ENCODE measurements around the gene FLT1. TPM values are rescaled to one million over a fixed set of nuclear protein-coding genes. Genes with fewer than 3 reads are reported as not detected.

Gene FLT1
- total RNA-seq, 1 experiment from 2014 or later = not detected

- ChIA-PET POLR2A (ENCODE audit: unreplicated experiment) (no interaction called here), CTCF (no interaction called here)
- Histone ChIP-seq H3K27me3 (ENCODE audit: insufficient read depth, low read depth) (peaks cover 70% of the 10 kb centered on the region), H3K9me2 (ENCODE audit: insufficient read depth) (no peaks in the 10 kb centered on the region), H3K4me3 (no peak overlapping the region), H2AFZ (no peak overlapping the region), H3F3A (ENCODE audit: insufficient read depth, low read depth) (no peaks in the 10 kb centered on the region), H3K79me2 (ENCODE audit: low read depth) (no peaks in the 10 kb centered on the region), H3K27ac (no peak overlapping the region), H4K20me1 (ENCODE audit: insufficient read depth) (no peaks in the 10 kb centered on the region), H3K4me1 (replicated peaks; ENCODE audit: insufficient read depth) (no peaks in the 10 kb centered on the region), H3K4me2 (no peak overlapping the region), H3K36me3 (ENCODE audit: low read depth) (no peaks in the 10 kb centered on the region), H3K9me3 (ENCODE audit: insufficient read depth, low read depth) (no peaks in the 10 kb centered on the region)
- BruUV-seq (replicated peaks) = no TSS peak
- intact Hi-C loops (cut with micrococcal nuclease; ENCODE audit: unreplicated experiment) = no loop called here
- DNase-seq = no peak
- TF ChIP-seq, protein P1, sequence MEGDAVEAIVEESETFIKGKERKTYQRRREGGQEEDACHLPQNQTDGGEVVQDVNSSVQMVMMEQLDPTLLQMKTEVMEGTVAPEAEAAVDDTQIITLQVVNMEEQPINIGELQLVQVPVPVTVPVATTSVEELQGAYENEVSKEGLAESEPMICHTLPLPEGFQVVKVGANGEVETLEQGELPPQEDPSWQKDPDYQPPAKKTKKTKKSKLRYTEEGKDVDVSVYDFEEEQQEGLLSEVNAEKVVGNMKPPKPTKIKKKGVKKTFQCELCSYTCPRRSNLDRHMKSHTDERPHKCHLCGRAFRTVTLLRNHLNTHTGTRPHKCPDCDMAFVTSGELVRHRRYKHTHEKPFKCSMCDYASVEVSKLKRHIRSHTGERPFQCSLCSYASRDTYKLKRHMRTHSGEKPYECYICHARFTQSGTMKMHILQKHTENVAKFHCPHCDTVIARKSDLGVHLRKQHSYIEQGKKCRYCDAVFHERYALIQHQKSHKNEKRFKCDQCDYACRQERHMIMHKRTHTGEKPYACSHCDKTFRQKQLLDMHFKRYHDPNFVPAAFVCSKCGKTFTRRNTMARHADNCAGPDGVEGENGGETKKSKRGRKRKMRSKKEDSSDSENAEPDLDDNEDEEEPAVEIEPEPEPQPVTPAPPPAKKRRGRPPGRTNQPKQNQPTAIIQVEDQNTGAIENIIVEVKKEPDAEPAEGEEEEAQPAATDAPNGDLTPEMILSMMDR (conservative IDR thresholded peaks at IDR 0.05) = no peak
- TF ChIP-seq EZH2 (IDR thresholded peaks at IDR 0.05; ENCODE audit: low read depth) = no peak
Measured at GRCh38 chr13:28415994-28416421, 78.9 kb downstream of the FLT1 start.

GRCh38 chr13:28413999-28414398 lies 80.9 kb downstream of the FLT1 start:
- Histone ChIP-seq H3K4me1 (replicated peaks; ENCODE audit: insufficient read depth) (no peaks in the 10 kb centered on the region), H3K9me2 (ENCODE audit: insufficient read depth) (no peaks in the 10 kb centered on the region), H3K27ac (no peak overlapping the region), H3K4me2 (no peak overlapping the region), H3K79me2 (ENCODE audit: low read depth) (no peaks in the 10 kb centered on the region), H3K4me3 (no peak overlapping the region), H2AFZ (no peak overlapping the region), H3K9me3 (ENCODE audit: insufficient read depth, low read depth) (no peaks in the 10 kb centered on the region), H3K36me3 (ENCODE audit: low read depth) (no peaks in the 10 kb centered on the region), H3K27me3 (ENCODE audit: insufficient read depth, low read depth) (peaks cover 54% of the 10 kb centered on the region), H4K20me1 (ENCODE audit: insufficient read depth) (no peaks in the 10 kb centered on the region), H3F3A (ENCODE audit: insufficient read depth, low read depth) (no peaks in the 10 kb centered on the region)
- TF ChIP-seq EZH2 (IDR thresholded peaks at IDR 0.05; ENCODE audit: low read depth) = no peak
- ChIA-PET CTCF (no interaction called here), POLR2A (ENCODE audit: unreplicated experiment) (no interaction called here)
- intact Hi-C loops (cut with micrococcal nuclease; ENCODE audit: unreplicated experiment) = no loop called here
- no peak for DNase-seq
- BruUV-seq (replicated peaks) = no TSS peak

- Histone ChIP-seq H3K27me3 (ENCODE audit: insufficient read depth, low read depth) (peaks cover 55% of the 10 kb centered on the region), H3K36me3 (ENCODE audit: low read depth) (no peaks in the 10 kb centered on the region), H3K79me2 (ENCODE audit: low read depth) (no peaks in the 10 kb centered on the region), H3K4me3 (no peak overlapping the region), H3K4me1 (replicated peaks; ENCODE audit: insufficient read depth) (no peaks in the 10 kb centered on the region), H4K20me1 (ENCODE audit: insufficient read depth) (no peaks in the 10 kb centered on the region), H3K4me2 (no peak overlapping the region), H3K9me3 (ENCODE audit: insufficient read depth, low read depth) (no peaks in the 10 kb centered on the region), H3F3A (ENCODE audit: insufficient read depth, low read depth) (no peaks in the 10 kb centered on the region), H2AFZ (no peak overlapping the region), H3K9me2 (ENCODE audit: insufficient read depth) (no peaks in the 10 kb centered on the region), H3K27ac (no peak overlapping the region)
- ChIA-PET CTCF (no interaction called here), POLR2A (ENCODE audit: unreplicated experiment) (no interaction called here)
- intact Hi-C loops (cut with micrococcal nuclease; ENCODE audit: unreplicated experiment) = no loop called here
- TF ChIP-seq EZH2 (IDR thresholded peaks at IDR 0.05; ENCODE audit: low read depth) = no peak
- DNase-seq = no peak
- BruUV-seq (replicated peaks) = no TSS peak
Measured at GRCh38 chr13:28412981-28413380, 81.9 kb downstream of the FLT1 start.

DNA sequence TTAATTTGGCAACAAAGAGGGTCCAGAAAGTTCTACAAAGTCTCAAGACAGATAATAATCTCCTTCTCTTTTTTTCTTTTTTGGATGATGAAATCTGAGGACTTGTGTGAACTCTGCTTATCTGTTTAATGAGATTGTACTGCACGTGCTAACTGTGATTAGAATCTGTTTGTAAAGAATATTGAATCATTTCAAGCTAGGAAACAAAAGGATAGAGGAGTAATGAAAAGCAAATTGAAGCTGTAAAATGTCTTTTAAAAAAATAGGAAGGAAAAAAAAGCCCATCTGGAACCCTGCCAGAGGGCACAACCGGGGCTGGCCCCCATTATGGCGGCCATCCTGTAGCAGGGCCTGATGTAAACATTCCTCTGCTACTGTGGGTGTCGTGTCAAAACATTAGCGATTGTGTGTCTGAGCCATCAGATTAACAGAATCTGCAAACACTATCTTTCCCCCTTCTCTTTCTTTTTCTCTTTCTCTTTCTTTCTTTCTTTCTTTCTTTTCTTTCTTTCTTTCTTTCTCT lies 83.0 kb downstream of the FLT1 start:
- no peak overlapping the region for H3K27ac ChIP-seq
- no peaks in the 10 kb centered on the region for H3K9me2 ChIP-seq (ENCODE audit: insufficient read depth)
- no peak overlapping the region for H3K4me3 ChIP-seq
- no peaks in the 10 kb centered on the region for H3K79me2 ChIP-seq (ENCODE audit: low read depth)
- no peaks in the 10 kb centered on the region for H4K20me1 ChIP-seq (ENCODE audit: insufficient read depth)
- BruUV-seq (replicated peaks) = no TSS peak
- DNase-seq = no peak
- no peak overlapping the region for H3K4me2 ChIP-seq
- H3K27me3 ChIP-seq (ENCODE audit: insufficient read depth, low read depth) = peaks cover 53% of the 10 kb centered on the region
- ChIA-PET POLR2A (ENCODE audit: unreplicated experiment) (no interaction called here), CTCF (no interaction called here)
- intact Hi-C loops (cut with micrococcal nuclease; ENCODE audit: unreplicated experiment) = no loop called here
- no peak for TF ChIP-seq EZH2 (IDR thresholded peaks at IDR 0.05; ENCODE audit: low read depth)
- H3K36me3 ChIP-seq (ENCODE audit: low read depth) = no peaks in the 10 kb centered on the region
- no peaks in the 10 kb centered on the region for H3K9me3 ChIP-seq (ENCODE audit: insufficient read depth, low read depth)
- H3F3A ChIP-seq (ENCODE audit: insufficient read depth, low read depth) = no peaks in the 10 kb centered on the region
- H3K4me1 ChIP-seq (replicated peaks; ENCODE audit: insufficient read depth) = no peaks in the 10 kb centered on the region
- no peak overlapping the region for H2AFZ ChIP-seq
